Lung microvascular endothelial cell (primary cell): ENCODE results near the gene SORBS2. TPM values are rescaled to one million over a fixed set of nuclear protein-coding genes. Genes with fewer than 3 reads are reported as not detected.

ENCODE experiments used
- DNase-seq, 2 donors: peaks; one replicate each; pipeline versions ENCODE4 v3.0.0 to v3.0.0-alpha.2; 2010; ENCODE audit warnings: low read depth in 2 of 2
- total RNA-seq: library from RNA; depleted of rRNA; stranded (reverse); fragments of >200 nt; gene quantifications from 2 replicates; pipeline ENCODE4 v1.2.1, GENCODE V29; 2014

SORBS2 gene
- total RNA-seq, 1 donor from 2014 or later: 143 TPM

- DNase-seq: peak in 1 of 2 donors; percentile 34
These were observed 23.3 kb upstream of the SORBS2 start for GRCh38 chr4:185835336-185835735.

GRCh38 chr4:185834778-185835177 is 22.8 kb upstream of the SORBS2 start:
- no peak for DNase-seq

GRCh38 chr4:185834088-185834487 is 22.1 kb upstream of the SORBS2 start:
- no peak for DNase-seq

- DNase-seq: peak; percentile 74 to 85
These were observed 21.1 kb upstream of the SORBS2 start for GRCh38 chr4:185833055-185833598.

GRCh38 chr4:185831125-185831815 is 19.3 kb upstream of the SORBS2 start:
- no peak for DNase-seq

GRCh38 chr4:185830263-185830994 is 18.4 kb upstream of the SORBS2 start:
- no peak for DNase-seq

GRCh38 chr4:185826381-185826780 is 14.4 kb upstream of the SORBS2 start:
- no peak for DNase-seq

GRCh38 chr4:185825737-185826136 is 13.7 kb upstream of the SORBS2 start:
- no peak for DNase-seq

- DNase-seq: peak; percentile 35 to 58
These were observed 10.8 kb upstream of the SORBS2 start for GRCh38 chr4:185822791-185823190.

- DNase-seq: no peak
These were observed 9.0 kb upstream of the SORBS2 start for GRCh38 chr4:185821029-185821419.

- no peak for DNase-seq
These were observed 8.4 kb upstream of the SORBS2 start for GRCh38 chr4:185820146-185821028.

- no peak for DNase-seq
These were observed 7.2 kb upstream of the SORBS2 start for GRCh38 chr4:185819144-185819543.

- DNase-seq: peak in 1 of 2 donors; percentile 53
These were observed 5.4 kb upstream of the SORBS2 start for GRCh38 chr4:185817403-185817818.

GRCh38 chr4:185813133-185813532 is 1.1 kb upstream of the SORBS2 start:
- DNase-seq: no peak

GRCh38 chr4:185810746-185811508 is 1.1 kb downstream of the SORBS2 start:
- no peak for DNase-seq

GRCh38 chr4:185809533-185810071 is 2.4 kb downstream of the SORBS2 start:
- no peak for DNase-seq

GRCh38 chr4:185809121-185809520 is 2.9 kb downstream of the SORBS2 start:
- DNase-seq: no peak

- DNase-seq: no peak
These were observed 6.0 kb downstream of the SORBS2 start for GRCh38 chr4:185805979-185806378.

- DNase-seq: no peak
These were observed 6.7 kb downstream of the SORBS2 start for GRCh38 chr4:185805262-185805802.

GRCh38 chr4:185803022-185803421 is 9.0 kb downstream of the SORBS2 start:
- DNase-seq: peak; percentile 35 to 55
